HEK293 (cell line): ENCODE measurements around the gene SLC16A7.

Experiments
- ZNF157 ChIP-seq: fragments of 450-650 bp; formaldehyde crosslinking; IDR thresholded peaks from 2 replicates; pipeline ENCODE4 v1.5.1; 2016; ENCODE audit warnings: missing biosample characterization, missing genetic modification characterization
- ZNF174 ChIP-seq: fragments of 450-650 bp; formaldehyde crosslinking; IDR thresholded peaks from 2 replicates; pipeline ENCODE4 v1.5.0; 2017; ENCODE audit warnings: missing biosample characterization, mild to moderate bottlenecking, missing genetic modification characterization
- ZNF335 ChIP-seq: fragments of 450-650 bp; formaldehyde crosslinking; conservative IDR thresholded peaks from 2 replicates; pipeline ENCODE4 v1.5.1; 2016; ENCODE audit warnings: missing biosample characterization, missing genetic modification characterization
- TF ChIP-seq, protein P1 (sequence below): fragments of 450-650 bp; formaldehyde crosslinking; IDR thresholded peaks from 2 replicates; pipeline ENCODE4 v1.5.1; 2016; ENCODE audit warnings: missing biosample characterization, missing genetic modification characterization
- TF ChIP-seq, protein P2 (sequence below): fragments of 450-650 bp; formaldehyde crosslinking; optimal IDR thresholded peaks from 2 replicates; pipeline ENCODE3; 2016; ENCODE audit warnings: missing biosample characterization, mild to moderate bottlenecking, missing genetic modification characterization

DNA sequence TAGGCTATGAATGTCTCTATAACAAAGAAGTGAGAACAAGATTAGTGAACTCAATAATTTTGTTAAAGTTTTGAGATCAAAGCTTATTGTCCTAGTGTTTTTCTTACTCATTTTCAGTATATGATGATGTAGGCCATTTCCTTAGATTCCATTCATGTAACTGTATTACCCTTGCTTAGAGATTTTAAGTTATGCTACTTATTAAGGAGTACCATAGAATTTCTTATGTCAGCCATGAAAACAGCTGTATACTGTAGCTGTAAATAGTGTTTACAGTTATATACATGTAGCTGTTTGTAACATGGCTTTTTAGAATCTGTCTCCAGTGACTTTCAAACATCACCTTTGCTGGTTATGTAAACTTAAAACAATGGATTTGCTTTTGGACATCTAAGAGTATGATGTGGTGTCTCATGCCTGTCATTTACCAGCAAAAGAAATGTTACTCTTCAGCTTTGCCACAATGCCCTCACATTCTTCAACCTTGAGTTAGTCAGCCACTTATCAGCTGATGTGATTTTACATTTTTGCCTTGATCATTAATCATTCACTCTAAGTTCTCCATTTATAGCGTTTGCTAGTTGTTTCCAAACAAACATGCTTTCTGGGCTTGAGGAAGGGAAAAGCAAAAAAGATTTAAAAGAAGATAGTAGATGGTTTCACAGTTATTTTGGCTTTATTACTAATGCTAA lies 55.5 kb downstream of the SLC16A7 start:
- TF ChIP-seq ZNF157 (tag by site-specific recombination) = no peak
- TF ChIP-seq, protein P1, sequence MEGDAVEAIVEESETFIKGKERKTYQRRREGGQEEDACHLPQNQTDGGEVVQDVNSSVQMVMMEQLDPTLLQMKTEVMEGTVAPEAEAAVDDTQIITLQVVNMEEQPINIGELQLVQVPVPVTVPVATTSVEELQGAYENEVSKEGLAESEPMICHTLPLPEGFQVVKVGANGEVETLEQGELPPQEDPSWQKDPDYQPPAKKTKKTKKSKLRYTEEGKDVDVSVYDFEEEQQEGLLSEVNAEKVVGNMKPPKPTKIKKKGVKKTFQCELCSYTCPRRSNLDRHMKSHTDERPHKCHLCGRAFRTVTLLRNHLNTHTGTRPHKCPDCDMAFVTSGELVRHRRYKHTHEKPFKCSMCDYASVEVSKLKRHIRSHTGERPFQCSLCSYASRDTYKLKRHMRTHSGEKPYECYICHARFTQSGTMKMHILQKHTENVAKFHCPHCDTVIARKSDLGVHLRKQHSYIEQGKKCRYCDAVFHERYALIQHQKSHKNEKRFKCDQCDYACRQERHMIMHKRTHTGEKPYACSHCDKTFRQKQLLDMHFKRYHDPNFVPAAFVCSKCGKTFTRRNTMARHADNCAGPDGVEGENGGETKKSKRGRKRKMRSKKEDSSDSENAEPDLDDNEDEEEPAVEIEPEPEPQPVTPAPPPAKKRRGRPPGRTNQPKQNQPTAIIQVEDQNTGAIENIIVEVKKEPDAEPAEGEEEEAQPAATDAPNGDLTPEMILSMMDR = no peak
- TF ChIP-seq ZNF335 = no peak
- TF ChIP-seq, protein P2, sequence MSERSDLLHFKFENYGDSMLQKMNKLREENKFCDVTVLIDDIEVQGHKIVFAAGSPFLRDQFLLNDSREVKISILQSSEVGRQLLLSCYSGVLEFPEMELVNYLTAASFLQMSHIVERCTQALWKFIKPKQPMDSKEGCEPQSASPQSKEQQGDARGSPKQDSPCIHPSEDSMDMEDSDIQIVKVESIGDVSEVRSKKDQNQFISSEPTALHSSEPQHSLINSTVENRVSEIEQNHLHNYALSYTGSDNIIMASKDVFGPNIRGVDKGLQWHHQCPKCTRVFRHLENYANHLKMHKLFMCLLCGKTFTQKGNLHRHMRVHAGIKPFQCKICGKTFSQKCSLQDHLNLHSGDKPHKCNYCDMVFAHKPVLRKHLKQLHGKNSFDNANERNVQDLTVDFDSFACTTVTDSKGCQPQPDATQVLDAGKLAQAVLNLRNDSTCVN (tag by site-specific recombination) = no peak
- no peak for TF ChIP-seq ZNF174 (tag by site-specific recombination)
